Liver (tissue), 9 donors: ENCODE measurements around the gene EXD3. TPM values are rescaled to one million over a fixed set of nuclear protein-coding genes. Genes with fewer than 3 reads are reported as not detected.
A peak's percentile ranks its signal among the peaks of the same experiment; 100 is the strongest.

ENCODE experiments used
- DNase-seq: peaks from one replicate; pipeline ENCODE4 v3.0.0-alpha.2; 2017; ENCODE audit warnings: low spot score
- H3K27ac ChIP-seq, 2 donors: one replicate each; pipeline ENCODE4 v1.7.0; 2013; ENCODE audit warnings: inconsistent platforms in 2 of 2, low read length in 2 of 2, control low read depth in 1 of 2, low read depth in 1 of 2, mild to moderate bottlenecking in 1 of 2
- H3K27me3 ChIP-seq, 4 donors: one replicate each; pipeline versions ENCODE4 v1.6.1 to v1.7.0; 2013; ENCODE audit warnings: low read length in 3 of 4, inconsistent platforms in 1 of 4, mild to moderate bottlenecking in 1 of 4, moderate library complexity in 1 of 4; ENCODE audit not compliant: control insufficient read depth in 4 of 4, insufficient read depth in 4 of 4
- H3K36me3 ChIP-seq, 4 donors: one replicate each; pipeline versions ENCODE4 v1.6.1 to v1.7.0; 2013; ENCODE audit warnings: low read length in 3 of 4, mild to moderate bottlenecking in 3 of 4, low read depth in 1 of 4, moderate library complexity in 1 of 4; ENCODE audit not compliant: control insufficient read depth in 4 of 4, insufficient read depth in 3 of 4
- H3K4me1 ChIP-seq, 4 donors: one replicate each; pipeline versions ENCODE4 v1.6.1 to v1.7.0; 2013; ENCODE audit warnings: low read length in 3 of 4, mild to moderate bottlenecking in 3 of 4, moderate library complexity in 1 of 4; ENCODE audit not compliant: control insufficient read depth in 4 of 4, insufficient read depth in 4 of 4
- H3K4me3 ChIP-seq, 3 donors: one replicate each; pipeline versions ENCODE4 v1.6.1 to v1.7.0; 2013; ENCODE audit warnings: low read length in 3 of 3, control low read depth in 1 of 3, low read depth in 1 of 3, mild to moderate bottlenecking in 1 of 3
- H3K9ac ChIP-seq, 2 donors: one replicate each; pipeline ENCODE4 v1.7.0; 2013; ENCODE audit warnings: low read length in 2 of 2, mild to moderate bottlenecking in 2 of 2, moderate library complexity in 2 of 2, control low read depth in 1 of 2, low read depth in 1 of 2
- H3K9me3 ChIP-seq, 4 donors: one replicate each; pipeline versions ENCODE4 v1.6.1 to v1.7.0; 2013; ENCODE audit warnings: low read length in 3 of 4; ENCODE audit not compliant: control insufficient read depth in 4 of 4
- FOXA1 ChIP-seq: IDR thresholded peaks from 2 replicates; pipeline ENCODE4 v1.6.1; 2016; ENCODE audit warnings: antibody characterized with exemption
- FOXA2 ChIP-seq: IDR thresholded peaks from 2 replicates; pipeline ENCODE4 v1.6.1; 2016; ENCODE audit warnings: antibody characterized with exemption
- GABPA ChIP-seq, 2 donors: IDR thresholded peaks in 1 of 2; conservative IDR thresholded peaks in 1 of 2; 2 replicates each; pipeline ENCODE4 v1.6.1; 2016; ENCODE audit warnings: antibody characterized with exemption in 2 of 2, mild to moderate bottlenecking in 1 of 2, moderate library complexity in 1 of 2
- HNF4A ChIP-seq, 2 donors: conservative IDR thresholded peaks; 2 replicates each; pipeline ENCODE4 v1.6.1; 2016; ENCODE audit warnings: antibody characterized with exemption in 2 of 2, mild to moderate bottlenecking in 2 of 2
- HNF4G ChIP-seq: IDR thresholded peaks from 2 replicates; pipeline ENCODE4 v1.6.1; 2016; ENCODE audit warnings: antibody characterized with exemption
- NR2F2 ChIP-seq: IDR thresholded peaks from 2 replicates; pipeline ENCODE4 v1.6.1; 2016; ENCODE audit warnings: antibody characterized with exemption
- RXRA ChIP-seq, 2 donors: IDR thresholded peaks; 2 replicates each; pipeline ENCODE4 v1.6.1; 2017 to 2018; ENCODE audit warnings: antibody characterized with exemption in 2 of 2, mild to moderate bottlenecking in 1 of 2
- TAF1 ChIP-seq: conservative IDR thresholded peaks from 2 replicates; pipeline ENCODE4 v1.6.1; 2016; ENCODE audit warnings: antibody characterized with exemption, mild to moderate bottlenecking
- WGBS: extraction: QIAGEN DNeasy Blood & Tissue Kit; methylation state at CpG from one replicate; pipeline ENCODE4 v1.1.7; 2013; 5-methylcytosine and 5-hydroxymethylcytosine counted together
- polyA plus RNA-seq, 2 donors: library from polyadenylated mRNA; stranded (reverse) in 1 of 2; unstranded in 1 of 2; fragments of 200-250 nt in 1 of 2; fragments of >200 nt in 1 of 2; fragmentation: Nextera tagmentation in 1 of 2; extraction: Ambion mirVana in 1 of 2; gene quantifications; one replicate each; pipeline versions ENCODE4 v1.2.1 to v1.2.3, GENCODE V29; 2013 to 2015
- total RNA-seq, 2 donors: library from RNA; depleted of rRNA; stranded (reverse); fragments of >200 nt; gene quantifications; one replicate each; pipeline ENCODE4 v1.2.3, GENCODE V29; 2014
- TF ChIP-seq, protein P1 (sequence below): IDR thresholded peaks from 2 replicates; pipeline ENCODE4 v1.6.1; 2016; ENCODE audit warnings: antibody characterized with exemption
- TF ChIP-seq, protein P2 (sequence below): fragments of 150-350 bp; IDR thresholded peaks from 2 replicates; pipeline ENCODE4 v1.5.1; 2017; ENCODE audit warnings: improper control_type of control experiment, low read depth, low read length; ENCODE audit not compliant: missing input control
- TF ChIP-seq, protein P3 (sequence below): IDR thresholded peaks from 2 replicates; pipeline ENCODE4 v1.6.1; 2016; ENCODE audit warnings: antibody characterized with exemption
- TF ChIP-seq, protein P4 (sequence below): IDR thresholded peaks from 2 replicates; pipeline ENCODE4 v1.6.1; 2016; ENCODE audit warnings: antibody characterized with exemption
- donor health status: healthy.
- donor health status: healthy.
- donor health status: healthy.
- donor health status: healthy.
- donor health status: healthy.

EXD3 gene
- total and polyA plus RNA-seq, 4 donors = 2.5 to 6.7 (median 3.7) TPM

DNA sequence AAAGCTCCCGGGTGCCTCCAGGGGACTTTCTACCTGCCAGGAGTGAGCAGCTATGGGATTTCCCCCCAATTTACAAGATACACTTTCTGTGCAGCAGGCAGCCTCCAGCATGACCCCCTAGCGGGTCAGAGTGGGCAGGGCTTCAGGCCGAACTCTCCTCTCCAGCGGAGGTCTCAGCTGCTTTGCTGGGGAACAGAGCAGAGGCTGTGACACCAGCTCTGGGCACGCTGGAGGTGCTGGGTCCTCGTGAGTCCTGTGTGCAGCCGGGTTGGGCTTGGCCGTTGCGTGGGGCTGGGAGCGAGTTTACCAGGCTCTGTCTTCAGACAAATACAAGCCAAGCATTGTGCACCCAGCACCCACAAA is 123.8 kb downstream of the EXD3 start:
- peak; percentile 33 for DNase-seq
- no peaks in the 10 kb centered on the region for H3K36me3 ChIP-seq
- no peak overlapping the region for H3K9ac ChIP-seq
- no peaks in the 10 kb centered on the region for H3K9me3 ChIP-seq
- H3K4me3 ChIP-seq = no peak overlapping the region
- 42% methylated on average over 10 of the region's 10 CpGs for WGBS
- H3K27me3 ChIP-seq = peaks cover 0 to 3% (median 0%) of the 10 kb centered on the region in 4 donors
- H3K27ac ChIP-seq = peak overlapping the region in 1 of 2 donors; percentile 54
- TF ChIP-seq, protein P1, sequence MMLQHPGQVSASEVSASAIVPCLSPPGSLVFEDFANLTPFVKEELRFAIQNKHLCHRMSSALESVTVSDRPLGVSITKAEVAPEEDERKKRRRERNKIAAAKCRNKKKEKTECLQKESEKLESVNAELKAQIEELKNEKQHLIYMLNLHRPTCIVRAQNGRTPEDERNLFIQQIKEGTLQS = no peak
- TF ChIP-seq HNF4G (no peak), HNF4A (conservative IDR thresholded peaks at IDR 0.05) (no peak)
- TF ChIP-seq, protein P2, sequence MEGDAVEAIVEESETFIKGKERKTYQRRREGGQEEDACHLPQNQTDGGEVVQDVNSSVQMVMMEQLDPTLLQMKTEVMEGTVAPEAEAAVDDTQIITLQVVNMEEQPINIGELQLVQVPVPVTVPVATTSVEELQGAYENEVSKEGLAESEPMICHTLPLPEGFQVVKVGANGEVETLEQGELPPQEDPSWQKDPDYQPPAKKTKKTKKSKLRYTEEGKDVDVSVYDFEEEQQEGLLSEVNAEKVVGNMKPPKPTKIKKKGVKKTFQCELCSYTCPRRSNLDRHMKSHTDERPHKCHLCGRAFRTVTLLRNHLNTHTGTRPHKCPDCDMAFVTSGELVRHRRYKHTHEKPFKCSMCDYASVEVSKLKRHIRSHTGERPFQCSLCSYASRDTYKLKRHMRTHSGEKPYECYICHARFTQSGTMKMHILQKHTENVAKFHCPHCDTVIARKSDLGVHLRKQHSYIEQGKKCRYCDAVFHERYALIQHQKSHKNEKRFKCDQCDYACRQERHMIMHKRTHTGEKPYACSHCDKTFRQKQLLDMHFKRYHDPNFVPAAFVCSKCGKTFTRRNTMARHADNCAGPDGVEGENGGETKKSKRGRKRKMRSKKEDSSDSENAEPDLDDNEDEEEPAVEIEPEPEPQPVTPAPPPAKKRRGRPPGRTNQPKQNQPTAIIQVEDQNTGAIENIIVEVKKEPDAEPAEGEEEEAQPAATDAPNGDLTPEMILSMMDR = no peak
- H3K4me1 ChIP-seq = peaks cover 14 to 66% (median 36%) of the 10 kb centered on the region in 4 donors

DNA sequence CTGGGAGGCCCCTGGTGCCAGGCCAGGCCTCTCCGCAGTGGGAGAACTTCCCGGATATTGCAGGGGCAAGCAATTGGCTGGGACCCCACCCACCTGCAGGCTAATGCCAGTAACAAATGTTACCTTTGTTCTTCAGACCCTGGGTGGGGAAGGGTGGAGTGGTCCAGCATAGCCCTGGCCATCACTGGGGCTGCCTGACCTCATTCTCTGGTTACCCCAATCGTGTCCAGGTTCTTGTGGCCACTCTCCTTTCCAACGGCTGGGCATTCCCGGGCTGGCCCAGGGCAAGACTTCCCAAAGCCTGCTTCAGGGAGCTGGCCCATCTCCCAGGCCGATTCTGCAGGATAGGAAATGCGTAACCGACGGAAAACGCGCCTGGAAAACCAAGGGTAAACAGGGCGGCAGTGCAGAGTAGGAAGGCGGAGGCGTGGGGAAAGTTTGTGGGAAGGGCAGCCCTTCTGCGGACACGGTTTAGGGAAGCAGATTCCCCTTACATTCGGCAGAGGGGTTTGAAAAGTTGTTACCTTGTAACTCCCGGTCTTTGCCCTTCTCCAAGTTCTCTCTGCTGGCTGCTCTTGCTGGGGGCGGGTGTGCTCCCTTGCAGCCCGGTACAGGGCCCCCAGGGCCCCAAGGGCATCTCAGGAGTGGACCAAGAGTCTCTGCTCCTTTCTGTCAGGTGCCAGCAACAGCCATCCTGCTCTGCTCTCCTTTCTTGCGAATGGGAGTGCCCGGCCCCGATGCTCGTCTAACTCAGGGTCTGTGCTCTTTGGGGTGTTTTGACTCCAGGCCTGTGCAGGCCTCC is 124.4 kb downstream of the EXD3 start:
- H3K4me1 ChIP-seq = peaks cover 14 to 69% (median 37%) of the 10 kb centered on the region in 4 donors
- H3K9ac ChIP-seq = no peak overlapping the region

DNA sequence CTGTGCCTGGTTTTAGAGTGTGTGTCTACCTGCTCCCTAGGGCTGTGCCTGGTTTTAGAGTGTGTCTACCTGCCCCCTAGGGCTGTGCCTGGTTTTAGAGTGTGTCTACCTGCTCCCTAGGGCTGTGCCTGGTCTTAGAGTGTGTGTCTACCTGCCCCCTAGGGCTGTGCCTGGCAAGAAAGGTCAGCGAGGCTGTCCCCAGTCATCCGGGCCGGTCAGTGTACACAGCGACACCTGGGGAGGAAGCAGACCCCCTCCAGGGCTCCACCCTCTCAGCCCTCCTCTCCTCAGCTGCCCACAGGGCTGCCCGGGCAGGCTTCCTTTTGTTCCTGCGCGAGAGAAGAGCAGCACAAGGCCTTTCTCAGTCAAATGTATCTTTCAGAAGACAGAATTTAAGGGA is 125.0 kb downstream of the EXD3 start:
- no peak for DNase-seq
- Histone ChIP-seq H3K27ac (peak overlapping the region in 1 of 2 donors; percentile 54), H3K27me3 (peaks cover 0 to 3% (median 0%) of the 10 kb centered on the region in 4 donors), H3K36me3 (no peaks in the 10 kb centered on the region), H3K4me3 (no peak overlapping the region), H3K9ac (no peak overlapping the region), H3K9me3 (no peaks in the 10 kb centered on the region), H3K4me1 (peaks cover 14 to 69% (median 35%) of the 10 kb centered on the region in 4 donors)
- WGBS = 64% methylated on average over 7 of the region's 7 CpGs
- TF ChIP-seq, protein P1 = no peak
- TF ChIP-seq TAF1 (no peak), HNF4G (no peak), RXRA (IDR thresholded peaks at IDR 0.05) (no peak), FOXA2 (no peak), GABPA (IDR thresholded peaks at IDR 0.05 in 1 of 2, conservative IDR thresholded peaks at IDR 0.05 in 1 of 2) (no peak)
- TF ChIP-seq, protein P3, sequence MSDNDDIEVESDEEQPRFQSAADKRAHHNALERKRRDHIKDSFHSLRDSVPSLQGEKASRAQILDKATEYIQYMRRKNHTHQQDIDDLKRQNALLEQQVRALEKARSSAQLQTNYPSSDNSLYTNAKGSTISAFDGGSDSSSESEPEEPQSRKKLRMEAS = no peak
- TF ChIP-seq, protein P4, sequence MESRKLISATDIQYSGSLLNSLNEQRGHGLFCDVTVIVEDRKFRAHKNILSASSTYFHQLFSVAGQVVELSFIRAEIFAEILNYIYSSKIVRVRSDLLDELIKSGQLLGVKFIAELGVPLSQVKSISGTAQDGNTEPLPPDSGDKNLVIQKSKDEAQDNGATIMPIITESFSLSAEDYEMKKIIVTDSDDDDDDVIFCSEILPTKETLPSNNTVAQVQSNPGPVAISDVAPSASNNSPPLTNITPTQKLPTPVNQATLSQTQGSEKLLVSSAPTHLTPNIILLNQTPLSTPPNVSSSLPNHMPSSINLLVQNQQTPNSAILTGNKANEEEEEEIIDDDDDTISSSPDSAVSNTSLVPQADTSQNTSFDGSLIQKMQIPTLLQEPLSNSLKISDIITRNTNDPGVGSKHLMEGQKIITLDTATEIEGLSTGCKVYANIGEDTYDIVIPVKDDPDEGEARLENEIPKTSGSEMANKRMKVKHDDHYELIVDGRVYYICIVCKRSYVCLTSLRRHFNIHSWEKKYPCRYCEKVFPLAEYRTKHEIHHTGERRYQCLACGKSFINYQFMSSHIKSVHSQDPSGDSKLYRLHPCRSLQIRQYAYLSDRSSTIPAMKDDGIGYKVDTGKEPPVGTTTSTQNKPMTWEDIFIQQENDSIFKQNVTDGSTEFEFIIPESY = no peak

More for the DNA sequence above, 124.4 kb downstream of the EXD3 start:
- 65% methylated on average over 24 of the region's 24 CpGs for WGBS
- no peak overlapping the region for H3K4me3 ChIP-seq
- TF ChIP-seq NR2F2 = peak; percentile 15
- no peak for TF ChIP-seq FOXA1
- peak; percentile 29 for DNase-seq
- H3K27me3 ChIP-seq = peaks cover 0 to 3% (median 0%) of the 10 kb centered on the region in 4 donors
- no peaks in the 10 kb centered on the region for H3K36me3 ChIP-seq
- peak overlapping the region; percentile 17 to 54 for H3K27ac ChIP-seq
- no peaks in the 10 kb centered on the region for H3K9me3 ChIP-seq
